HFFc6 (cell line): Measurements from ENCODE around the gene NCAPG2. TPM values are rescaled to one million over a fixed set of nuclear protein-coding genes. Genes with fewer than 3 reads are reported as not detected.
"Not testable (repeated sequence)": the region's sequence is repeated elsewhere in the genome, so short reads cannot be mapped to it uniquely, and the experiment has no call there.

Experiments
- DNase-seq: peaks from one replicate; pipeline ENCODE4 v3.0.0-alpha.2; 2018
- H3K27ac Mint-ChIP-seq: 2 replicates; pipeline ENCODE4 v1.8.0; 2020; ENCODE audit warnings: mild to moderate bottlenecking, mixed read lengths
- H3K27me3 Mint-ChIP-seq: 2 replicates; pipeline ENCODE4 v1.8.0; 2021; ENCODE audit warnings: mild to moderate bottlenecking, moderate library complexity, mixed read lengths; ENCODE audit not compliant: insufficient read depth
- H3K36me3 Mint-ChIP-seq: 2 replicates; pipeline ENCODE4 v1.8.0; 2021; ENCODE audit warnings: low read depth, mixed read lengths
- H3K4me1 Mint-ChIP-seq: 2 replicates; pipeline ENCODE4 v1.8.0; 2020; ENCODE audit warnings: low read depth, mixed read lengths
- H3K4me3 Mint-ChIP-seq: 2 replicates; pipeline ENCODE4 v1.8.0; 2020; ENCODE audit warnings: mild to moderate bottlenecking, moderate library complexity, mixed read lengths
- H3K9me3 Mint-ChIP-seq: 2 replicates; pipeline ENCODE4 v1.8.0; 2020; ENCODE audit warnings: mild to moderate bottlenecking, mixed read lengths
- CTCF ChIP-seq: fragments of 200-600 bp; sonication (generic); IDR thresholded peaks from 2 replicates; pipeline ENCODE4 v1.5.0; 2021; ENCODE audit warnings: antibody characterized with exemption, mild to moderate bottlenecking
- total RNA-seq, 6 experiments: library from RNA; stranded (reverse); fragmentation: NEBNext Ultra II Directional; extraction: Animal tissue kit (Norgen Biotek cat#: 25700); gene quantifications; 2 replicates in 1 of 6; 3 replicates in 5 of 6; pipeline ENCODE4 v1.2.3, GENCODE V29; 2021

Gene NCAPG2
- total RNA-seq, 6 experiments from 2014 or later = 27.1 to 60.3 (median 54.8) TPM

- Mint-ChIP-seq H3K27ac (0 out of 2 replicates have a peak overlapping the region, but pooled peaks have one; percentile 14), H3K4me3 (no peak overlapping the region), H3K9me3 (no peaks in the 10 kb centered on the region), H3K36me3 (peaks cover 14% of the 10 kb centered on the region; the same call in 1 of the 2 replicates), H3K27me3 (no peaks in the 10 kb centered on the region), H3K4me1 (peaks cover 66% of the 10 kb centered on the region)
- no peak for TF ChIP-seq CTCF
- no peak for DNase-seq
These were observed 23.9 kb downstream of the NCAPG2 start for GRCh38 chr7:158680754-158681153.

- no peak for DNase-seq
- peak overlapping the region; percentile 71 for H3K27ac Mint-ChIP-seq
- H3K27me3 Mint-ChIP-seq = no peaks in the 10 kb centered on the region; the same call in 1 of the 2 replicates
- peak overlapping the region; percentile 24; the same call in 1 of the 2 replicates for H3K4me3 Mint-ChIP-seq
- no peak for TF ChIP-seq CTCF
- no peaks in the 10 kb centered on the region for H3K9me3 Mint-ChIP-seq
- peaks cover 20% of the 10 kb centered on the region for H3K36me3 Mint-ChIP-seq
- H3K4me1 Mint-ChIP-seq = peaks cover 58% of the 10 kb centered on the region
These were observed 27.7 kb downstream of the NCAPG2 start for GRCh38 chr7:158676906-158677305.

- peaks cover 23% of the 10 kb centered on the region for H3K36me3 Mint-ChIP-seq
- H3K4me3 Mint-ChIP-seq = no peak overlapping the region
- no peaks in the 10 kb centered on the region for H3K9me3 Mint-ChIP-seq
- H3K4me1 Mint-ChIP-seq = peaks cover 58% of the 10 kb centered on the region
- peak; percentile 28 for DNase-seq
- H3K27ac Mint-ChIP-seq = peak overlapping the region; percentile 71
- no peaks in the 10 kb centered on the region; the same call in 1 of the 2 replicates for H3K27me3 Mint-ChIP-seq
- TF ChIP-seq CTCF = no peak
These were observed 28.3 kb downstream of the NCAPG2 start for GRCh38 chr7:158676171-158676840.

- Mint-ChIP-seq H3K36me3 (peaks cover 17% of the 10 kb centered on the region), H3K4me3 (no peak overlapping the region), H3K27me3 (peaks cover 2% of the 10 kb centered on the region; the same call in 1 of the 2 replicates), H3K4me1 (peaks cover 43% of the 10 kb centered on the region), H3K27ac (peak overlapping the region; percentile 81), H3K9me3 (no peaks in the 10 kb centered on the region)
- peak; percentile 63 for DNase-seq
- TF ChIP-seq CTCF = no peak
These were observed 31.6 kb downstream of the NCAPG2 start for GRCh38 chr7:158672975-158673374.

- not testable (repeated sequence) for H3K4me3 Mint-ChIP-seq, H3K9me3 Mint-ChIP-seq, H3K27me3 Mint-ChIP-seq, DNase-seq, H3K27ac Mint-ChIP-seq, H3K4me1 Mint-ChIP-seq
- H3K36me3 Mint-ChIP-seq = peaks cover 17% of the 10 kb centered on the region
These were observed 36.5 kb downstream of the NCAPG2 start for GRCh38 chr7:158668086-158668485.

- H3K9me3 Mint-ChIP-seq, H3K4me1 Mint-ChIP-seq: not testable (repeated sequence)
- peaks cover 11% of the 10 kb centered on the region for H3K36me3 Mint-ChIP-seq
These were observed 37.5 kb downstream of the NCAPG2 start for GRCh38 chr7:158666966-158667678.

More at GRCh38 chr7:158666966-158667678, 37.5 kb downstream of the NCAPG2 start:
- not testable (repeated sequence) for H3K4me3 Mint-ChIP-seq, DNase-seq, H3K27me3 Mint-ChIP-seq, H3K27ac Mint-ChIP-seq
